ENCODE results near the gene HSF5.
A peak's percentile ranks its signal among the peaks of the same experiment; 100 is the strongest.

- peak in 2 of 6 experiments; percentile 23 to 24 for TF ChIP-seq CTCF (IDR thresholded peaks at IDR 0.05)
- TF ChIP-seq POLR2A (IDR thresholded peaks at IDR 0.05) = no peak
These were observed at the start of gene HSF5 for GRCh38 chr17:58487589-58488427.
